Measurements from ENCODE around the gene POLR3C.

DNA sequence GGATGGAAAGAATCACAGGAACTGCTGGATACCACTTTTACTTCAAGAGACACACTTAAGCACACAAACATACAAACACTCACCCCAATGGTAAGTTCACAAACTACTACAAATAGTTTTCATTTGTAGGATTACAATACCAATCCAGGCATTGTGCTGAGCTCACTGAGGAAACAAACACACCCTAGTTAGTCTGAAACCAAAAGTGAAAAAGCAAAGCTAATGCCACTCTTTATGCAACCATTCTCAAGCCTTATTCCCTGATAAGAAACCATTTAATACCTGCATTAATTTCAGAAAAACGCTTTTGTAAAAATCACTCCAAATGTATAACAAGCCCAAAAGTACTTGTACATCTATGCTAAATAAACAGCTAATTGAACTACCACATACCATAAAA lies 38.5 kb upstream of the POLR3C start:
- TF ChIP-seq POLR2AphosphoS5 (IDR thresholded peaks at IDR 0.05; ENCODE audit: borderline replicate concordance, low read depth, low read length) (no peak), EZH2 (IDR thresholded peaks at IDR 0.05) (no peak)

Measured in SK-N-MC (cell line).